ENCODE measurements around the gene ULK4.

GRCh38 chr3:41288785-41289184 is 673.1 kb downstream of the ULK4 start:
- TF ChIP-seq EZH2 (IDR thresholded peaks at IDR 0.05; ENCODE audit: borderline replicate concordance, insufficient read depth, low read length, poor library complexity, severe bottlenecking) (no peak), POLR2AphosphoS5 (IDR thresholded peaks at IDR 0.05) (no peak), EP300 (conservative IDR thresholded peaks at IDR 0.05; ENCODE audit: poor library complexity, severe bottlenecking) (no peak)
- TF ChIP-seq, protein P1, sequence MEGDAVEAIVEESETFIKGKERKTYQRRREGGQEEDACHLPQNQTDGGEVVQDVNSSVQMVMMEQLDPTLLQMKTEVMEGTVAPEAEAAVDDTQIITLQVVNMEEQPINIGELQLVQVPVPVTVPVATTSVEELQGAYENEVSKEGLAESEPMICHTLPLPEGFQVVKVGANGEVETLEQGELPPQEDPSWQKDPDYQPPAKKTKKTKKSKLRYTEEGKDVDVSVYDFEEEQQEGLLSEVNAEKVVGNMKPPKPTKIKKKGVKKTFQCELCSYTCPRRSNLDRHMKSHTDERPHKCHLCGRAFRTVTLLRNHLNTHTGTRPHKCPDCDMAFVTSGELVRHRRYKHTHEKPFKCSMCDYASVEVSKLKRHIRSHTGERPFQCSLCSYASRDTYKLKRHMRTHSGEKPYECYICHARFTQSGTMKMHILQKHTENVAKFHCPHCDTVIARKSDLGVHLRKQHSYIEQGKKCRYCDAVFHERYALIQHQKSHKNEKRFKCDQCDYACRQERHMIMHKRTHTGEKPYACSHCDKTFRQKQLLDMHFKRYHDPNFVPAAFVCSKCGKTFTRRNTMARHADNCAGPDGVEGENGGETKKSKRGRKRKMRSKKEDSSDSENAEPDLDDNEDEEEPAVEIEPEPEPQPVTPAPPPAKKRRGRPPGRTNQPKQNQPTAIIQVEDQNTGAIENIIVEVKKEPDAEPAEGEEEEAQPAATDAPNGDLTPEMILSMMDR (IDR thresholded peaks at IDR 0.05; ENCODE audit: poor library complexity, severe bottlenecking): no peak
- TF ChIP-seq, protein P2, sequence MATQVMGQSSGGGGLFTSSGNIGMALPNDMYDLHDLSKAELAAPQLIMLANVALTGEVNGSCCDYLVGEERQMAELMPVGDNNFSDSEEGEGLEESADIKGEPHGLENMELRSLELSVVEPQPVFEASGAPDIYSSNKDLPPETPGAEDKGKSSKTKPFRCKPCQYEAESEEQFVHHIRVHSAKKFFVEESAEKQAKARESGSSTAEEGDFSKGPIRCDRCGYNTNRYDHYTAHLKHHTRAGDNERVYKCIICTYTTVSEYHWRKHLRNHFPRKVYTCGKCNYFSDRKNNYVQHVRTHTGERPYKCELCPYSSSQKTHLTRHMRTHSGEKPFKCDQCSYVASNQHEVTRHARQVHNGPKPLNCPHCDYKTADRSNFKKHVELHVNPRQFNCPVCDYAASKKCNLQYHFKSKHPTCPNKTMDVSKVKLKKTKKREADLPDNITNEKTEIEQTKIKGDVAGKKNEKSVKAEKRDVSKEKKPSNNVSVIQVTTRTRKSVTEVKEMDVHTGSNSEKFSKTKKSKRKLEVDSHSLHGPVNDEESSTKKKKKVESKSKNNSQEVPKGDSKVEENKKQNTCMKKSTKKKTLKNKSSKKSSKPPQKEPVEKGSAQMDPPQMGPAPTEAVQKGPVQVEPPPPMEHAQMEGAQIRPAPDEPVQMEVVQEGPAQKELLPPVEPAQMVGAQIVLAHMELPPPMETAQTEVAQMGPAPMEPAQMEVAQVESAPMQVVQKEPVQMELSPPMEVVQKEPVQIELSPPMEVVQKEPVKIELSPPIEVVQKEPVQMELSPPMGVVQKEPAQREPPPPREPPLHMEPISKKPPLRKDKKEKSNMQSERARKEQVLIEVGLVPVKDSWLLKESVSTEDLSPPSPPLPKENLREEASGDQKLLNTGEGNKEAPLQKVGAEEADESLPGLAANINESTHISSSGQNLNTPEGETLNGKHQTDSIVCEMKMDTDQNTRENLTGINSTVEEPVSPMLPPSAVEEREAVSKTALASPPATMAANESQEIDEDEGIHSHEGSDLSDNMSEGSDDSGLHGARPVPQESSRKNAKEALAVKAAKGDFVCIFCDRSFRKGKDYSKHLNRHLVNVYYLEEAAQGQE (IDR thresholded peaks at IDR 0.05; ENCODE audit: borderline replicate concordance): no peak

Data from neural cell (in vitro differentiated cells).